ENCODE measurements around the gene GABARAPL1.

DNA sequence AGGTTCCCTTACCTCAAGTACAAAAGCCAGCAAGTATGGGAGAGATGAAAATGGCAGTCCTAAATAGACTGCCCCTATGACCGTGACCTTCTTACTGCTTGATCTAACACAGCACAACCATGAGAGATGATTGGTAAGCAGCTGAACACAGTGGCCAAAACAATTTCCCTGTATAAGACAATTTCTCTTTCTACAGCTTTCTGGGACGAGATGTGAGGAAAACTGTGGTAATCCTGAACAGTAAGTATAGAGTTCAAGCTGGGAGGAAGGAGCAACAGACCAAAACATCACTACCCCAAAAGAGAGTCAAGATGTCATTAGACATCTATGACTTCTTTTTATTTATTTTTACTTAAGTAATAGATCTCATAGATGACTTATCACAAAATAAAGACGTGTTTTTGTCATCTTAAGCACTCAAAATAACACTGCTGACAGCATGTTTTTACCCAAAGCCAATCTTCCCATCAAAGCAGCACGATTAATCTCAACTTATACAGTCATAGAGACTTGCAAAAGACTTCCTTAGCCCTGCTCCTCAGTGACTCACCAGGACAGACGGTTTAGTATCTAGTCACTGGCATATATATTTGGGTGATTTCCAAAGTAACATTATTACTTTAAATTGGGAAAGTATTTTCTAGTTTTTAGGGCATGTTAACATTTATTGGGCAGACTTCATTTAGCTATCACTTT is 30.2 kb upstream of the GABARAPL1 start:
- TF ChIP-seq, protein P1, sequence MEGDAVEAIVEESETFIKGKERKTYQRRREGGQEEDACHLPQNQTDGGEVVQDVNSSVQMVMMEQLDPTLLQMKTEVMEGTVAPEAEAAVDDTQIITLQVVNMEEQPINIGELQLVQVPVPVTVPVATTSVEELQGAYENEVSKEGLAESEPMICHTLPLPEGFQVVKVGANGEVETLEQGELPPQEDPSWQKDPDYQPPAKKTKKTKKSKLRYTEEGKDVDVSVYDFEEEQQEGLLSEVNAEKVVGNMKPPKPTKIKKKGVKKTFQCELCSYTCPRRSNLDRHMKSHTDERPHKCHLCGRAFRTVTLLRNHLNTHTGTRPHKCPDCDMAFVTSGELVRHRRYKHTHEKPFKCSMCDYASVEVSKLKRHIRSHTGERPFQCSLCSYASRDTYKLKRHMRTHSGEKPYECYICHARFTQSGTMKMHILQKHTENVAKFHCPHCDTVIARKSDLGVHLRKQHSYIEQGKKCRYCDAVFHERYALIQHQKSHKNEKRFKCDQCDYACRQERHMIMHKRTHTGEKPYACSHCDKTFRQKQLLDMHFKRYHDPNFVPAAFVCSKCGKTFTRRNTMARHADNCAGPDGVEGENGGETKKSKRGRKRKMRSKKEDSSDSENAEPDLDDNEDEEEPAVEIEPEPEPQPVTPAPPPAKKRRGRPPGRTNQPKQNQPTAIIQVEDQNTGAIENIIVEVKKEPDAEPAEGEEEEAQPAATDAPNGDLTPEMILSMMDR (IDR thresholded peaks at IDR 0.05), result no peak
- TF ChIP-seq POLR2A (IDR thresholded peaks at IDR 0.05), result no peak

All from thyroid gland (tissue), 4 donors.